HepG2 (cell line): Measurements from ENCODE around the gene DHX58. TPM values are rescaled to one million over a fixed set of nuclear protein-coding genes. Genes with fewer than 3 reads are reported as not detected.

Source experiments
- ATAC-seq: fragments of 200-7000 bp; cut with Tn5 transposase; 3 replicates; pipeline ENCODE4 v1.9.1; 2020; ENCODE audit warnings: mild to moderate bottlenecking, moderate library complexity
- BruUV-seq: library from RNA; stranded (reverse); fragments of 400-500 nt; replicated peaks from 2 replicates; lab custom pipeline; 2021; lab: Mats Ljungman, UMichigan
- CTCF ChIA-PET: fragments of 300-600 bp; formaldehyde crosslinking; extraction: SDS; loops from one replicate; lab custom pipeline; 2021; ENCODE audit warnings: low total read pairs, inconsistent platforms, low intra/inter-chr PET ratio; lab: Yijun Ruan, JAX
- POLR2A ChIA-PET: fragments of 350-600 bp; sonication (Branson Sonifier 250); formaldehyde crosslinking; loops from one replicate; lab custom pipeline; 2020; ENCODE audit warnings: antibody characterized with exemption, inconsistent platforms; lab: Yijun Ruan, JAX
- DNase-seq: peaks from one replicate; pipeline ENCODE4 v3.0.0-alpha.2; 2015; ENCODE audit warnings: low spot score
- FAIRE-seq: peaks from 3 replicates; lab custom pipeline; 2011; peaks lifted over from hg19 to GRCh38; lab: Jason Lieb, UNC
- H2AFZ ChIP-seq: one replicate; pipeline ENCODE4 v1.6.1; 2011; ENCODE audit warnings: low read length, inconsistent platforms
- H3K27ac ChIP-seq: fragments of 300-600 bp; 3 replicates; pipeline ENCODE4 v1.8.0; 2011; ENCODE audit warnings: mixed run types, mild to moderate bottlenecking, mixed read lengths, low read length, inconsistent platforms; ENCODE audit not compliant: insufficient read depth; ENCODE audit errors: extremely low read length
- H3K27me3 ChIP-seq, 2 experiments: fragments of 200-600 bp in 1 of 2; 2 replicates in 1 of 2; 3 replicates in 1 of 2; pipeline versions ENCODE4 v1.6.0 to v1.8.0; 2011; ENCODE audit warnings: low read length in 2 of 2, mild to moderate bottlenecking in 2 of 2, moderate library complexity in 2 of 2, inconsistent platforms in 1 of 2; ENCODE audit not compliant: insufficient read depth in 2 of 2, control insufficient read depth in 1 of 2
- H3K36me3 ChIP-seq, 2 experiments: fragments of 200-600 bp in 1 of 2; replicated peaks in 1 of 2; 2 replicates in 1 of 2; 3 replicates in 1 of 2; pipeline versions ENCODE4 v1.5.1 to v1.8.0; 2011; ENCODE audit warnings: low read length in 2 of 2, inconsistent platforms in 1 of 2; ENCODE audit not compliant: insufficient read depth in 2 of 2, control insufficient read depth in 1 of 2
- H3K4me1 ChIP-seq: 2 replicates; pipeline ENCODE4 v1.5.1; 2012; ENCODE audit warnings: low read length, inconsistent platforms; ENCODE audit not compliant: insufficient read depth
- H3K4me2 ChIP-seq: 2 replicates; pipeline ENCODE4 v1.6.0; 2011; ENCODE audit warnings: low read depth, low read length, inconsistent platforms
- H3K4me3 ChIP-seq, 3 experiments: fragments of 200-600 bp in 1 of 3; sonication (generic), shearing (Covaris generic) in 1 of 3; replicated peaks in 1 of 3; 2 replicates each; pipeline ENCODE4 v1.5.1; 2011 to 2016; ENCODE audit warnings: low read length in 3 of 3, inconsistent platforms in 2 of 3, low read depth in 2 of 3, mild to moderate bottlenecking in 2 of 3, control low read depth in 1 of 3, mixed read lengths in 1 of 3; ENCODE audit not compliant: insufficient read depth in 1 of 3
- H3K79me2 ChIP-seq: one replicate; pipeline ENCODE4 v1.6.1; 2011; ENCODE audit warnings: low read length, inconsistent platforms; ENCODE audit not compliant: insufficient read depth
- H3K9ac ChIP-seq: 2 replicates; pipeline ENCODE4 v1.6.0; 2011; ENCODE audit warnings: mild to moderate bottlenecking, low read depth, low read length, inconsistent platforms; ENCODE audit not compliant: insufficient read depth
- H3K9me3 ChIP-seq: 2 replicates; pipeline ENCODE4 v1.5.1; 2012; ENCODE audit warnings: mild to moderate bottlenecking, low read length
- H4K20me1 ChIP-seq: 2 replicates; pipeline ENCODE4 v1.6.0; 2011; ENCODE audit warnings: inconsistent platforms, mild to moderate bottlenecking, low read length, moderate library complexity; ENCODE audit not compliant: insufficient read depth
- AGO2 ChIP-seq: fragments of 200-400 bp; formaldehyde crosslinking; optimal IDR thresholded peaks from 2 replicates; pipeline ENCODE3; 2017; ENCODE audit warnings: mild to moderate bottlenecking, low read depth, low read length, moderate library complexity
- BHLHE40 ChIP-seq: IDR thresholded peaks from 2 replicates; pipeline ENCODE4 v1.6.1; 2011; ENCODE audit warnings: low read length, improper control_type of control experiment
- CHD2 ChIP-seq: IDR thresholded peaks from 2 replicates; pipeline ENCODE4 v1.6.1; 2011; ENCODE audit warnings: low read depth, low read length, improper control_type of control experiment
- HDAC6 ChIP-seq: fragments of 200-600 bp; sonication (generic); IDR thresholded peaks from 2 replicates; pipeline ENCODE4 v1.7.0; 2017; ENCODE audit warnings: mild to moderate bottlenecking, antibody characterized with exemption, low read length, low read depth
- HNRNPH1 ChIP-seq: fragments of 200-400 bp; formaldehyde crosslinking; optimal IDR thresholded peaks from 2 replicates; pipeline ENCODE3; 2017; ENCODE audit warnings: mild to moderate bottlenecking, low read depth, low read length
- KLF15 ChIP-seq: sonication (generic); formaldehyde crosslinking; IDR thresholded peaks from 2 replicates; pipeline ENCODE4 v1.8.1; 2023; ENCODE audit warnings: borderline replicate concordance, mild to moderate bottlenecking, inconsistent platforms, missing genetic modification reagents, mixed read lengths
- MAZ ChIP-seq, 2 experiments: sonication (generic) in 1 of 2; formaldehyde crosslinking in 1 of 2; IDR thresholded peaks; 2 replicates each; pipeline versions ENCODE4 v1.5.0 to v1.6.1; 2012 to 2020; ENCODE audit warnings: low read depth in 2 of 2, mild to moderate bottlenecking in 2 of 2, borderline replicate concordance in 1 of 2, improper control_type of control experiment in 1 of 2, low read length in 1 of 2, missing genetic modification reagents in 1 of 2, moderate library complexity in 1 of 2
- MXD3 ChIP-seq: IDR thresholded peaks from 2 replicates; pipeline ENCODE4 v1.6.1; 2016; ENCODE audit warnings: mild to moderate bottlenecking, missing biosample characterization, missing genetic modification reagents
- PPARG ChIP-seq: conservative IDR thresholded peaks from 2 replicates; pipeline ENCODE4 v1.6.1; 2016; ENCODE audit warnings: missing biosample characterization, missing genetic modification reagents
- SKI ChIP-seq: fragments of 450-650 bp; IDR thresholded peaks from one replicate; pipeline ENCODE4 v1.6.1; 2018; ENCODE audit warnings: mild to moderate bottlenecking; ENCODE audit not compliant: partially characterized antibody
- SP4 ChIP-seq: sonication (generic); formaldehyde crosslinking; IDR thresholded peaks from 2 replicates; pipeline ENCODE4 v1.8.1; 2023; ENCODE audit warnings: mild to moderate bottlenecking, missing genetic modification reagents
- TGIF2 ChIP-seq: IDR thresholded peaks from 2 replicates; pipeline ENCODE4 v1.6.1; 2016; ENCODE audit warnings: control low read depth, missing compliant biosample characterization
- ZNF292 ChIP-seq: sonication (generic); formaldehyde crosslinking; IDR thresholded peaks from 2 replicates; pipeline ENCODE4 v1.8.1; 2022; ENCODE audit warnings: mild to moderate bottlenecking, low read depth, missing genetic modification reagents, borderline replicate concordance
- ZNF430 ChIP-seq: sonication (generic); formaldehyde crosslinking; IDR thresholded peaks from 2 replicates; pipeline ENCODE4 v1.9.0; 2021; ENCODE audit warnings: mild to moderate bottlenecking, missing genetic modification reagents
- WGBS: methylation state at CpG from one replicate; pipeline ENCODE4 v1.1.6; 2017; ENCODE audit warnings: low lambda C conversion rate; 5-methylcytosine and 5-hydroxymethylcytosine counted together
- in situ Hi-C: cut with HindIII; loops from 2 replicates; pipeline ENCODE4 v1.10.0; 2017; ENCODE audit warnings: low pct_unique_long_range_greater_than_20kb; ENCODE audit not compliant: extremely low pct_ligation_motif_present
- intact Hi-C: fragments of 100-400 bp; cut with micrococcal nuclease; formaldehyde crosslinking; loops from one replicate; pipeline ENCODE4 v1.10.0; 2022; ENCODE audit not compliant: unreplicated experiment
- polyA plus RNA-seq, 8 experiments: library from polyadenylated mRNA; depleted of rRNA in 3 of 8; stranded (reverse) in 7 of 8; unstranded in 1 of 8; fragments of >200 nt; fragmentation: Illumina TruSeq in 4 of 8; extraction: Trizol in 4 of 8; gene quantifications; 2 replicates each; pipeline versions ENCODE4 v1.2.1 to v1.2.3, GENCODE V29; 2011 to 2016; ENCODE audit warnings: low read depth in 4 of 8, missing spikeins in 1 of 8, mixed read lengths in 1 of 8; ENCODE audit not compliant: insufficient read depth in 1 of 8
- total RNA-seq, 5 experiments: library from RNA; depleted of rRNA; stranded (reverse); fragments of >200 nt; fragmentation: Illumina TruSeq; extraction: Trizol; gene quantifications; 2 replicates each; pipeline ENCODE4 v1.2.3, GENCODE V29; 2016; ENCODE audit warnings: low read depth in 1 of 5
- TF ChIP-seq, protein P1 (sequence below), 2 experiments: sonication (generic) in 1 of 2; formaldehyde crosslinking in 1 of 2; IDR thresholded peaks; 2 replicates each; pipeline versions ENCODE4 v1.5.1 to v1.6.1; 2011 to 2020; ENCODE audit warnings: borderline replicate concordance in 1 of 2, low read depth in 1 of 2, low read length in 1 of 2, mild to moderate bottlenecking in 1 of 2, missing genetic modification reagents in 1 of 2, moderate library complexity in 1 of 2
- TF ChIP-seq, protein P2 (sequence below): sonication (generic); formaldehyde crosslinking; IDR thresholded peaks from 2 replicates; pipeline ENCODE4 v1.8.0; 2022; ENCODE audit warnings: mild to moderate bottlenecking, missing genetic modification reagents, moderate library complexity
- TF ChIP-seq, protein P3 (sequence below): sonication (generic); formaldehyde crosslinking; IDR thresholded peaks from 2 replicates; pipeline ENCODE4 v1.4.0; 2020; ENCODE audit warnings: missing genetic modification reagents
- TF ChIP-seq, protein P4 (sequence below): sonication (generic); formaldehyde crosslinking; IDR thresholded peaks from 2 replicates; pipeline ENCODE4 v1.4.0; 2020; ENCODE audit warnings: missing genetic modification reagents

The DHX58 gene
- total and polyA plus RNA-seq, 2 of the 13 experiments (the other 11 are each of a cell fraction or from before 2014, with no cell fraction given) = 6.7 to 7.8 TPM

GRCh38 chr17:42122371-42123303 is 10.1 kb upstream of the DHX58 start, which contains the start of gene HSPB9:
Gene HSPB9 (plus strand): TSS chr17:42122804. CDS start chr17:42122851, 47 bp downstream.
- FAIRE-seq = no peak
- H3K79me2 ChIP-seq = no peaks in the 10 kb centered on the region
- BruUV-seq = no TSS peak
- no peak for ATAC-seq
- CTCF ChIA-PET = no interaction called here
- WGBS = 97% methylated on average over 53 of the region's 61 CpGs
- POLR2A ChIA-PET = no interaction called here
- peak within 1 kb of the TSS; percentile 68 for H3K27ac ChIP-seq
- H4K20me1 ChIP-seq = no peaks in the 10 kb centered on the region
- H3K9ac ChIP-seq = peak within 1 kb of the TSS; percentile 57; the same call in 1 of the 2 replicates
- H3K9me3 ChIP-seq = no peaks in the 10 kb centered on the region
- no peak within 1 kb of the TSS for H2AFZ ChIP-seq
- no peaks in the 10 kb centered on the region for H3K27me3 ChIP-seq
- no peak for DNase-seq
- H3K4me3 ChIP-seq = peak within 1 kb of the TSS in 1 of 3 experiments; percentile 76; a peak in 1 of 6 replicates
- peaks cover 26% of the 10 kb centered on the region for H3K4me1 ChIP-seq
- intact Hi-C loops (loop anchor here (5.0 kb wide), 1 partner anchor 35 kb away; no protein-coding TSS in a partner anchor), in situ Hi-C loops (no loop called here)
- peaks cover 8 to 37% of the 10 kb centered on the region in 2 experiments; a peak in 4 of 5 replicates for H3K36me3 ChIP-seq
- H3K4me2 ChIP-seq = peak within 1 kb of the TSS; percentile 79
- TF ChIP-seq PPARG (CRISPR knock-in tag) = no peak
- TF ChIP-seq MXD3 = no peak
- TF ChIP-seq BHLHE40 = no peak
- TF ChIP-seq HDAC6 = no peak
- no peak for TF ChIP-seq SKI
- no peak for TF ChIP-seq ZNF292 (CRISPR knock-in tag)
- TF ChIP-seq, protein P1, sequence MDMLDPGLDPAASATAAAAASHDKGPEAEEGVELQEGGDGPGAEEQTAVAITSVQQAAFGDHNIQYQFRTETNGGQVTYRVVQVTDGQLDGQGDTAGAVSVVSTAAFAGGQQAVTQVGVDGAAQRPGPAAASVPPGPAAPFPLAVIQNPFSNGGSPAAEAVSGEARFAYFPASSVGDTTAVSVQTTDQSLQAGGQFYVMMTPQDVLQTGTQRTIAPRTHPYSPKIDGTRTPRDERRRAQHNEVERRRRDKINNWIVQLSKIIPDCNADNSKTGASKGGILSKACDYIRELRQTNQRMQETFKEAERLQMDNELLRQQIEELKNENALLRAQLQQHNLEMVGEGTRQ (IDR thresholded peaks at IDR 0.05; ENCODE audit: low read depth, low read length) = no peak
- TF ChIP-seq, protein P1 (CRISPR knock-in tag; IDR thresholded peaks at IDR 0.05; ENCODE audit: borderline replicate concordance) = no peak
- TF ChIP-seq, protein P2, sequence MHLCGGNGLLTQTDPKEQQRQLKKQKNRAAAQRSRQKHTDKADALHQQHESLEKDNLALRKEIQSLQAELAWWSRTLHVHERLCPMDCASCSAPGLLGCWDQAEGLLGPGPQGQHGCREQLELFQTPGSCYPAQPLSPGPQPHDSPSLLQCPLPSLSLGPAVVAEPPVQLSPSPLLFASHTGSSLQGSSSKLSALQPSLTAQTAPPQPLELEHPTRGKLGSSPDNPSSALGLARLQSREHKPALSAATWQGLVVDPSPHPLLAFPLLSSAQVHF = peak; percentile 45; the same call in 1 of the 2 replicates
- TF ChIP-seq MAZ (IDR thresholded peaks at IDR 0.05; ENCODE audit: borderline replicate concordance, low read depth, low read length) = no peak
- TF ChIP-seq MAZ (CRISPR knock-in tag; IDR thresholded peaks at IDR 0.05; ENCODE audit: low read depth) = no peak
- TF ChIP-seq SP4 = no peak
- TF ChIP-seq TGIF2 (CRISPR knock-in tag) = no peak
- TF ChIP-seq, protein P3, sequence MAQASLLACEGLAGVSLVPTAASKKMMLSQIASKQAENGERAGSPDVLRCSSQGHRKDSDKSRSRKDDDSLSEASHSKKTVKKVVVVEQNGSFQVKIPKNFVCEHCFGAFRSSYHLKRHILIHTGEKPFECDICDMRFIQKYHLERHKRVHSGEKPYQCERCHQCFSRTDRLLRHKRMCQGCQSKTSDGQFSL = no peak
- TF ChIP-seq, protein P4, sequence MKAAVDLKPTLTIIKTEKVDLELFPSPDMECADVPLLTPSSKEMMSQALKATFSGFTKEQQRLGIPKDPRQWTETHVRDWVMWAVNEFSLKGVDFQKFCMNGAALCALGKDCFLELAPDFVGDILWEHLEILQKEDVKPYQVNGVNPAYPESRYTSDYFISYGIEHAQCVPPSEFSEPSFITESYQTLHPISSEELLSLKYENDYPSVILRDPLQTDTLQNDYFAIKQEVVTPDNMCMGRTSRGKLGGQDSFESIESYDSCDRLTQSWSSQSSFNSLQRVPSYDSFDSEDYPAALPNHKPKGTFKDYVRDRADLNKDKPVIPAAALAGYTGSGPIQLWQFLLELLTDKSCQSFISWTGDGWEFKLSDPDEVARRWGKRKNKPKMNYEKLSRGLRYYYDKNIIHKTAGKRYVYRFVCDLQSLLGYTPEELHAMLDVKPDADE (CRISPR knock-in tag) = no peak
- no peak for TF ChIP-seq KLF15 (CRISPR knock-in tag)
- TF ChIP-seq ZNF430 (CRISPR knock-in tag) = no peak
- TF ChIP-seq HNRNPH1 = no peak
- TF ChIP-seq CHD2 = no peak
- peak; percentile 96 for TF ChIP-seq AGO2
